ENCODE results near the gene MYO3B.

- TF ChIP-seq TAF1 (IDR thresholded peaks at IDR 0.05; ENCODE audit: borderline replicate concordance, insufficient read depth, low read length) (no peak), POLR2AphosphoS5 (IDR thresholded peaks at IDR 0.05; ENCODE audit: low read depth, low read length) (no peak)
- TF ChIP-seq, protein P1, sequence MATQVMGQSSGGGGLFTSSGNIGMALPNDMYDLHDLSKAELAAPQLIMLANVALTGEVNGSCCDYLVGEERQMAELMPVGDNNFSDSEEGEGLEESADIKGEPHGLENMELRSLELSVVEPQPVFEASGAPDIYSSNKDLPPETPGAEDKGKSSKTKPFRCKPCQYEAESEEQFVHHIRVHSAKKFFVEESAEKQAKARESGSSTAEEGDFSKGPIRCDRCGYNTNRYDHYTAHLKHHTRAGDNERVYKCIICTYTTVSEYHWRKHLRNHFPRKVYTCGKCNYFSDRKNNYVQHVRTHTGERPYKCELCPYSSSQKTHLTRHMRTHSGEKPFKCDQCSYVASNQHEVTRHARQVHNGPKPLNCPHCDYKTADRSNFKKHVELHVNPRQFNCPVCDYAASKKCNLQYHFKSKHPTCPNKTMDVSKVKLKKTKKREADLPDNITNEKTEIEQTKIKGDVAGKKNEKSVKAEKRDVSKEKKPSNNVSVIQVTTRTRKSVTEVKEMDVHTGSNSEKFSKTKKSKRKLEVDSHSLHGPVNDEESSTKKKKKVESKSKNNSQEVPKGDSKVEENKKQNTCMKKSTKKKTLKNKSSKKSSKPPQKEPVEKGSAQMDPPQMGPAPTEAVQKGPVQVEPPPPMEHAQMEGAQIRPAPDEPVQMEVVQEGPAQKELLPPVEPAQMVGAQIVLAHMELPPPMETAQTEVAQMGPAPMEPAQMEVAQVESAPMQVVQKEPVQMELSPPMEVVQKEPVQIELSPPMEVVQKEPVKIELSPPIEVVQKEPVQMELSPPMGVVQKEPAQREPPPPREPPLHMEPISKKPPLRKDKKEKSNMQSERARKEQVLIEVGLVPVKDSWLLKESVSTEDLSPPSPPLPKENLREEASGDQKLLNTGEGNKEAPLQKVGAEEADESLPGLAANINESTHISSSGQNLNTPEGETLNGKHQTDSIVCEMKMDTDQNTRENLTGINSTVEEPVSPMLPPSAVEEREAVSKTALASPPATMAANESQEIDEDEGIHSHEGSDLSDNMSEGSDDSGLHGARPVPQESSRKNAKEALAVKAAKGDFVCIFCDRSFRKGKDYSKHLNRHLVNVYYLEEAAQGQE (IDR thresholded peaks at IDR 0.05; ENCODE audit: insufficient read depth in 1 of 2, low read depth in 2 of 2, low read length in 2 of 2), result no peak
Measured at GRCh38 chr2:170229744-170230143, 51.8 kb downstream of the MYO3B start.
